B cell (primary cell): ENCODE measurements around the gene GUCA1C. TPM values are rescaled to one million over a fixed set of nuclear protein-coding genes. Genes with fewer than 3 reads are reported as not detected.

ENCODE experiments used
- ATAC-seq: fragments of 200-7000 bp; cut with Tn5 transposase; one replicate; pipeline ENCODE4 v1.10.0; 2021; ENCODE audit warnings: low read depth, mild to moderate bottlenecking, moderate number of reproducible peaks, moderate library complexity
- CTCF ChIA-PET: fragments of 350-600 bp; sonication (Branson Sonifier 250); formaldehyde crosslinking; loops from one replicate; lab custom pipeline; 2021; ENCODE audit warnings: antibody characterized with exemption, inconsistent platforms; lab: Charles Lee
- POLR2A ChIA-PET: fragments of 350-600 bp; sonication (Branson Sonifier 250); formaldehyde crosslinking; loops from one replicate; lab custom pipeline; 2021; ENCODE audit warnings: antibody characterized with exemption; lab: Charles Lee
- DNase-seq: peaks from one replicate; pipeline ENCODE4 v3.0.0; 2013
- H2AFZ ChIP-seq: 2 replicates; pipeline ENCODE4 v1.6.1; 2012; ENCODE audit warnings: mild to moderate bottlenecking, low read depth, low read length; ENCODE audit not compliant: insufficient read depth, poor library complexity, severe bottlenecking
- H3K27ac ChIP-seq, 2 donors: 1 replicate in 1 of 2; 2 replicates in 1 of 2; pipeline ENCODE4 v1.5.1; 2012 to 2013; ENCODE audit warnings: low read length in 2 of 2, mild to moderate bottlenecking in 2 of 2, moderate library complexity in 1 of 2
- H3K27me3 ChIP-seq, 4 experiments: fragments of 200-600 bp in 1 of 4; sonication (generic) in 1 of 4; replicated peaks in 1 of 4; 1 replicate in 2 of 4; 2 replicates in 2 of 4; pipeline versions ENCODE4 v1.6.1 to v1.7.0; 2013 to 2016; ENCODE audit warnings: low read length in 3 of 4, mild to moderate bottlenecking in 2 of 4, mixed read lengths in 1 of 4, moderate library complexity in 1 of 4; ENCODE audit not compliant: insufficient read depth in 4 of 4, control insufficient read depth in 3 of 4; ENCODE audit errors: control extremely low read depth in 1 of 4
- H3K36me3 ChIP-seq, 2 experiments: replicated peaks in 1 of 2; 1 replicate in 1 of 2; 2 replicates in 1 of 2; pipeline versions ENCODE4 v1.6.1 to v1.7.1; 2013; ENCODE audit warnings: low read length in 1 of 2; ENCODE audit not compliant: insufficient read depth in 2 of 2, control insufficient read depth in 1 of 2; ENCODE audit errors: control extremely low read depth in 1 of 2, extremely low read depth in 1 of 2
- H3K4me1 ChIP-seq, 2 donors: fragments of 200-600 bp in 1 of 2; sonication (generic) in 1 of 2; 1 replicate in 1 of 2; 2 replicates in 1 of 2; pipeline versions ENCODE4 v1.5.1 to v1.6.1; 2013 to 2017; ENCODE audit warnings: low read length in 2 of 2; ENCODE audit not compliant: control insufficient read depth in 2 of 2, insufficient read depth in 2 of 2
- H3K4me2 ChIP-seq: replicated peaks from 2 replicates; pipeline ENCODE3; 2012; ENCODE audit warnings: mild to moderate bottlenecking, low read depth, low read length; ENCODE audit not compliant: poor library complexity, severe bottlenecking
- H3K4me3 ChIP-seq, 5 experiments: fragments of 200-600 bp in 1 of 5; sonication (generic) in 1 of 5; 1 replicate in 3 of 5; 2 replicates in 2 of 5; pipeline versions ENCODE4 v1.5.1 to v1.7.0; 2011 to 2016; ENCODE audit warnings: low read length in 4 of 5, mild to moderate bottlenecking in 4 of 5, low read depth in 2 of 5, control low read depth in 1 of 5, moderate library complexity in 1 of 5; ENCODE audit not compliant: insufficient read depth in 1 of 5; ENCODE audit errors: control extremely low read depth in 1 of 5, extremely low read depth in 1 of 5
- H3K79me2 ChIP-seq: fragments of 200-600 bp; sonication (generic); one replicate; pipeline ENCODE4 v1.6.0; 2016; ENCODE audit warnings: low read length; ENCODE audit not compliant: control insufficient read depth, insufficient read depth
- H3K9ac ChIP-seq: fragments of 200-600 bp; sonication (generic); 2 replicates; pipeline ENCODE4 v1.6.1; 2017; ENCODE audit warnings: mild to moderate bottlenecking, low read length, moderate library complexity
- H3K9me3 ChIP-seq, 3 donors: one replicate each; pipeline versions ENCODE4 v1.6.1 to v1.7.1; 2013; ENCODE audit warnings: low read length in 2 of 3; ENCODE audit not compliant: control insufficient read depth in 2 of 3, insufficient read depth in 1 of 3; ENCODE audit errors: control extremely low read depth in 1 of 3
- H4K20me1 ChIP-seq: 2 replicates; pipeline ENCODE4 v1.6.0; 2012; ENCODE audit warnings: mild to moderate bottlenecking, low read length; ENCODE audit not compliant: insufficient read depth, control insufficient read depth, poor library complexity, severe bottlenecking
- H3K27ac Mint-ChIP-seq: one replicate; pipeline ENCODE4 v1.8.0; 2021; ENCODE audit warnings: mixed read lengths
- H3K27me3 Mint-ChIP-seq: one replicate; pipeline ENCODE4 v1.8.0; 2021; ENCODE audit warnings: mixed read lengths
- H3K4me1 Mint-ChIP-seq: one replicate; pipeline ENCODE4 v1.8.0; 2021; ENCODE audit warnings: mixed read lengths
- H3K4me3 Mint-ChIP-seq: one replicate; pipeline ENCODE4 v1.8.0; 2021; ENCODE audit warnings: mixed read lengths
- H3K9me3 Mint-ChIP-seq: one replicate; pipeline ENCODE4 v1.8.0; 2022; ENCODE audit warnings: mixed read lengths; ENCODE audit not compliant: insufficient read depth
- CTCF ChIP-seq: fragments of 200-600 bp; IDR thresholded peaks from one replicate; pipeline ENCODE4 v1.8.0; 2022; ENCODE audit warnings: antibody characterized with exemption, mild to moderate bottlenecking
- EZH2 ChIP-seq: IDR thresholded peaks from 2 replicates; pipeline ENCODE4 v1.6.1; 2012; ENCODE audit warnings: borderline replicate concordance, low read depth, mild to moderate bottlenecking, moderate library complexity, low read length; ENCODE audit not compliant: insufficient read depth, poor library complexity, severe bottlenecking
- WGBS: methylation state at CpG from one replicate; pipeline ENCODE4 v1.1.5; 2013; ENCODE audit warnings: missing lambda C conversion rate; ENCODE audit not compliant: insufficient coverage; 5-methylcytosine and 5-hydroxymethylcytosine counted together
- intact Hi-C: fragments of 100-400 bp; cut with micrococcal nuclease; formaldehyde crosslinking; loops from one replicate; pipeline ENCODE4 v1.10.0; 2022
- polyA plus RNA-seq: library from polyadenylated mRNA; depleted of rRNA; stranded (reverse); fragments of >200 nt; gene quantifications from 2 replicates; pipeline ENCODE4 v1.2.3, GENCODE V29; 2012
- total RNA-seq, 2 donors: library from RNA; stranded (reverse); fragments of 120-200 nt in 1 of 2; gene quantifications; 1 replicate in 1 of 2; 2 replicates in 1 of 2; pipeline versions ENCODE4 v1.2.3 to v1.2.4, GENCODE V29; 2013 to 2022

The GUCA1C gene
- total and polyA plus RNA-seq, 2 donors (not counting 1 experiment from before 2014, with no cell fraction given) = not detected

DNA sequence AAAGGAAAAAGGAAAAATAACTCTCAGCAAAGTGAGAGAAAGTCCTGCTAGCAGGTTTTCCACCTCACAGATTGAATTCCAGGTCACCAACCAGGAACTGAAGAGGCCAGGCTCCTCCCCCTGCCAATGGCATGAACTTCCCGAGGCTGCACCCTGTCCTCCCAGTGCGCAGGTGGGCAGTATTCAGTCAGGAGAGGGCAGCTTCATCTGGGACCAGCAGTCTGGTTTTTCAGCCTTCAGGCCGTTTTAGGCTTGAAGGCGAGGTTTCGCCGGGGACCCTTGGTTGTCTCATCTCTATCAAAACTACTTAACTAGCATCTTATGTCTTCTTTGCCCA lies 89.9 kb downstream of the GUCA1C start:
- no peak overlapping the region for H2AFZ ChIP-seq
- peaks cover 0 to 3% (median 0%) of the 10 kb centered on the region in 3 donors for H3K9me3 ChIP-seq
- H3K4me3 ChIP-seq = no peak overlapping the region
- no peaks in the 10 kb centered on the region for H3K27me3 ChIP-seq
- POLR2A ChIA-PET = no interaction called here
- H3K4me3 Mint-ChIP-seq = no peak overlapping the region
- intact Hi-C loops = no loop called here
- CTCF ChIA-PET = no interaction called here
- H3K27ac Mint-ChIP-seq = no peak overlapping the region
- H3K4me2 ChIP-seq = no peak overlapping the region
- no peaks in the 10 kb centered on the region for H4K20me1 ChIP-seq
- TF ChIP-seq CTCF (no peak), EZH2 (no peak)
- no peak for DNase-seq
- no peaks in the 10 kb centered on the region for H3K79me2 ChIP-seq
- no peaks in the 10 kb centered on the region for H3K4me1 Mint-ChIP-seq
- no peaks in the 10 kb centered on the region for H3K9me3 Mint-ChIP-seq
- no peak overlapping the region for H3K9ac ChIP-seq
- WGBS = 94% methylated on average over 6 of the region's 6 CpGs
- no peaks in the 10 kb centered on the region for H3K4me1 ChIP-seq
- no peaks in the 10 kb centered on the region for H3K36me3 ChIP-seq
- no peak overlapping the region for H3K27ac ChIP-seq
- ATAC-seq = no peak
- H3K27me3 Mint-ChIP-seq = peaks cover 17% of the 10 kb centered on the region

- Histone ChIP-seq H3K27me3 (no peaks in the 10 kb centered on the region), H3K79me2 (no peaks in the 10 kb centered on the region), H4K20me1 (no peaks in the 10 kb centered on the region), H3K4me3 (no peak overlapping the region), H3K4me2 (no peak overlapping the region), H3K36me3 (no peaks in the 10 kb centered on the region), H2AFZ (no peak overlapping the region), H3K9me3 (no peaks in the 10 kb centered on the region), H3K27ac (no peak overlapping the region), H3K4me1 (no peaks in the 10 kb centered on the region), H3K9ac (no peak overlapping the region)
- Mint-ChIP-seq H3K27me3 (peaks cover 17% of the 10 kb centered on the region), H3K9me3 (no peaks in the 10 kb centered on the region), H3K4me3 (no peak overlapping the region), H3K27ac (peak overlapping the region; percentile 15), H3K4me1 (no peaks in the 10 kb centered on the region)
- POLR2A ChIA-PET = no interaction called here
- intact Hi-C loops = no loop called here
- DNase-seq (no peak), ATAC-seq (no peak)
- no CpG with 5 or more reads among the region's 7 CpGs for WGBS
- TF ChIP-seq EZH2 (no peak), CTCF (no peak)
- CTCF ChIA-PET = no interaction called here
These were observed 90.5 kb downstream of the GUCA1C start for GRCh38 chr3:108862865-108863798.
